ENCODE data around the gene CUTA. TPM values are rescaled to one million over a fixed set of nuclear protein-coding genes. Genes with fewer than 3 reads are reported as not detected.

CUTA gene
- total and polyA plus RNA-seq, 2 of the 13 experiments (the other 11 are each of a cell fraction or from before 2014, with no cell fraction given): 170 to 180 TPM

GRCh38 chr6:33391922-33392594 is 25.8 kb downstream of the CUTA start (continued):
- 0 out of 2 replicates have a peak, but pooled peaks have one; percentile 5 for TF ChIP-seq ZNF318 (CRISPR knock-in tag; IDR thresholded peaks at IDR 0.05)
- no peak for TF ChIP-seq ZNF850 (CRISPR knock-in tag; conservative IDR thresholded peaks at IDR 0.05)
- 0 out of 2 replicates have a peak, but pooled peaks have one; percentile 76 for TF ChIP-seq ZNF775 (CRISPR knock-in tag; IDR thresholded peaks at IDR 0.05; ENCODE audit: borderline replicate concordance)
- TF ChIP-seq ZNF383 (CRISPR knock-in tag; IDR thresholded peaks at IDR 0.05; ENCODE audit: borderline replicate concordance): 0 out of 2 replicates have a peak, but pooled peaks have one; percentile 19
- 0 out of 2 replicates have a peak, but pooled peaks have one; percentile 70 for TF ChIP-seq MZF1 (CRISPR knock-in tag; IDR thresholded peaks at IDR 0.05; ENCODE audit: borderline replicate concordance)
- TF ChIP-seq RXRB (CRISPR knock-in tag; IDR thresholded peaks at IDR 0.05; ENCODE audit: borderline replicate concordance): no peak
- no peak for TF ChIP-seq ARHGAP35 (CRISPR knock-in tag; IDR thresholded peaks at IDR 0.05; ENCODE audit: borderline replicate concordance)
- TF ChIP-seq MEF2D (CRISPR knock-in tag; IDR thresholded peaks at IDR 0.05): peak; percentile 3; the same call in 1 of the 2 replicates
- TF ChIP-seq CREM (IDR thresholded peaks at IDR 0.05): no peak
- TF ChIP-seq CREM (CRISPR knock-in tag; IDR thresholded peaks at IDR 0.05): no peak
- TF ChIP-seq MYPOP (CRISPR knock-in tag; IDR thresholded peaks at IDR 0.05): no peak
- TF ChIP-seq ZZZ3 (CRISPR knock-in tag; IDR thresholded peaks at IDR 0.05; ENCODE audit: borderline replicate concordance): 0 out of 2 replicates have a peak, but pooled peaks have one; percentile 15
- TF ChIP-seq PREB (CRISPR knock-in tag; IDR thresholded peaks at IDR 0.05): 0 out of 2 replicates have a peak, but pooled peaks have one; percentile 68
- TF ChIP-seq ZNF615 (CRISPR knock-in tag; IDR thresholded peaks at IDR 0.05; ENCODE audit: borderline replicate concordance): peak; percentile 71; the same call in 1 of the 2 replicates
- TF ChIP-seq ZNF230 (CRISPR knock-in tag; IDR thresholded peaks at IDR 0.05): no peak
- no peak for TF ChIP-seq PAWR (CRISPR knock-in tag; IDR thresholded peaks at IDR 0.05; ENCODE audit: borderline replicate concordance)
- TF ChIP-seq RAD21 (CRISPR knock-in tag; IDR thresholded peaks at IDR 0.05): peak; percentile 35; the same call in 1 of the 2 replicates
- TF ChIP-seq CC2D1A (CRISPR knock-in tag; IDR thresholded peaks at IDR 0.05): peak; percentile 6; the same call in 1 of the 2 replicates

All from HepG2 (cell line).